K562 (cell line): Measurements from ENCODE around the gene ADARB2. TPM values are rescaled to one million over a fixed set of nuclear protein-coding genes. Genes with fewer than 3 reads are reported as not detected.

Experiments
- ATAC-seq: fragments of 200-7000 bp; cut with Tn5 transposase; 3 replicates; pipeline ENCODE4 v1.9.1; 2020; ENCODE audit warnings: moderate library complexity
- BruUV-seq: library from RNA; stranded (reverse); fragments of 400-500 nt; replicated peaks from 2 replicates; lab custom pipeline; 2021; lab: Mats Ljungman, UMichigan
- CTCF ChIA-PET: fragments of 300-600 bp; formaldehyde crosslinking; extraction: SDS; loops from one replicate; lab custom pipeline; 2021; ENCODE audit warnings: low intra/inter-chr PET ratio; lab: Yijun Ruan, JAX
- POLR2A ChIA-PET: fragments of 300-600, 350-650 bp; sonication (Branson Sonifier 250); formaldehyde crosslinking; extraction: SDS; loops from one replicate; lab custom pipeline; 2021; ENCODE audit warnings: antibody characterized with exemption, inconsistent platforms; lab: Yijun Ruan, JAX
- DNase-seq, 4 experiments: peaks; one replicate each; pipeline versions ENCODE4 v3.0.0 to v3.0.0-alpha.2; 2011 to 2018; ENCODE audit warnings: low spot score in 3 of 4, mixed read lengths in 3 of 4; ENCODE audit errors: extremely low read depth in 1 of 4
- FAIRE-seq: peaks from 2 replicates; lab custom pipeline; 2011; peaks lifted over from hg19 to GRCh38; lab: Jason Lieb, UNC
- H2AFZ ChIP-seq: 2 replicates; pipeline ENCODE4 v1.6.0; 2011; ENCODE audit warnings: low read depth, low read length, control low read depth, inconsistent platforms
- H3K27ac ChIP-seq: fragments of 200-600 bp; 3 replicates; pipeline ENCODE4 v1.8.0; 2011; ENCODE audit warnings: low read depth, mild to moderate bottlenecking, control low read depth, inconsistent platforms, low read length, moderate library complexity, mixed read lengths; ENCODE audit errors: extremely low read depth
- H3K27me3 ChIP-seq, 2 experiments: fragments of 300-600 bp in 1 of 2; 2 replicates in 1 of 2; 3 replicates in 1 of 2; pipeline versions ENCODE4 v1.6.0 to v1.8.0; 2011; ENCODE audit warnings: inconsistent platforms in 2 of 2, low read length in 2 of 2, mild to moderate bottlenecking in 1 of 2, mixed read lengths in 1 of 2, moderate library complexity in 1 of 2; ENCODE audit not compliant: control insufficient read depth in 2 of 2, insufficient read depth in 2 of 2
- H3K36me3 ChIP-seq: fragments of 300-600 bp; 3 replicates; pipeline ENCODE4 v1.8.0; 2011; ENCODE audit warnings: mild to moderate bottlenecking, low read length, inconsistent platforms; ENCODE audit not compliant: control insufficient read depth, insufficient read depth
- H3K4me1 ChIP-seq, 2 experiments: fragments of 200-600 bp in 1 of 2; replicated peaks in 1 of 2; 2 replicates in 1 of 2; 3 replicates in 1 of 2; pipeline versions ENCODE4 v1.5.1 to v1.8.0; 2011; ENCODE audit warnings: inconsistent platforms in 2 of 2, low read length in 2 of 2, mild to moderate bottlenecking in 1 of 2, mixed read lengths in 1 of 2, moderate library complexity in 1 of 2; ENCODE audit not compliant: control insufficient read depth in 2 of 2, insufficient read depth in 2 of 2
- H3K4me2 ChIP-seq: 2 replicates; pipeline ENCODE4 v1.6.1; 2011; ENCODE audit warnings: low read length, control low read depth, inconsistent platforms, mixed read lengths; ENCODE audit not compliant: insufficient read depth
- H3K4me3 ChIP-seq: fragments of 200-600 bp; sonication (generic), shearing (Covaris generic); 2 replicates; pipeline ENCODE4 v1.5.1; 2016; ENCODE audit warnings: control low read depth, inconsistent platforms
- H3K79me2 ChIP-seq: fragments of 200-600 bp; 3 replicates; pipeline ENCODE4 v1.8.0; 2011; ENCODE audit warnings: low read length, inconsistent platforms; ENCODE audit not compliant: control insufficient read depth, insufficient read depth
- H3K9ac ChIP-seq, 2 experiments: 2 replicates each; pipeline versions ENCODE4 v1.6.0 to v1.6.1; 2011; ENCODE audit warnings: low read depth in 2 of 2, low read length in 2 of 2, control low read depth in 1 of 2, inconsistent platforms in 1 of 2, mild to moderate bottlenecking in 1 of 2, mixed read lengths in 1 of 2; ENCODE audit not compliant: insufficient read depth in 1 of 2
- H3K9me1 ChIP-seq: one replicate; pipeline ENCODE4 v1.6.0; 2011; ENCODE audit warnings: inconsistent platforms, mild to moderate bottlenecking, low read length, moderate library complexity; ENCODE audit not compliant: control insufficient read depth, insufficient read depth
- H3K9me3 ChIP-seq: replicated peaks from 2 replicates; pipeline ENCODE4 v1.5.1; 2011; ENCODE audit warnings: low read depth, low read length, inconsistent platforms; ENCODE audit not compliant: control insufficient read depth, insufficient read depth
- H4K20me1 ChIP-seq: replicated peaks from 2 replicates; pipeline ENCODE4 v1.6.1; 2011; ENCODE audit warnings: low read length, inconsistent platforms, mixed read lengths; ENCODE audit not compliant: control insufficient read depth, insufficient read depth
- ARID3B ChIP-seq: fragments of 250-450 bp; sonication (Bioruptor Pico); IDR thresholded peaks from 2 replicates; pipeline ENCODE4 v1.4.0; 2020; ENCODE audit warnings: borderline replicate concordance
- CBX5 ChIP-seq: IDR thresholded peaks from 2 replicates; pipeline ENCODE4 v1.6.1; 2014; ENCODE audit warnings: low read depth, borderline replicate concordance
- CHD1 ChIP-seq: fragments of 200-600 bp; sonication (generic); IDR thresholded peaks from one replicate; pipeline ENCODE4 v1.6.1; 2012; ENCODE audit warnings: mild to moderate bottlenecking, moderate library complexity, low read length, inconsistent platforms
- DDX20 ChIP-seq: fragments of 450-650 bp; IDR thresholded peaks from 2 replicates; pipeline ENCODE4 v1.6.1; 2016; ENCODE audit warnings: missing genetic modification characterization, low read depth, mild to moderate bottlenecking, missing compliant biosample characterization, moderate library complexity
- ID3 ChIP-seq, 2 experiments: fragments of 250-450 bp in 1 of 2; fragments of 450-650 bp in 1 of 2; sonication (Bioruptor Pico) in 1 of 2; IDR thresholded peaks; 2 replicates each; pipeline versions ENCODE4 v1.6.1 to v1.8.0; 2016 to 2021; ENCODE audit warnings: mild to moderate bottlenecking in 2 of 2, moderate library complexity in 2 of 2, missing compliant biosample characterization in 1 of 2, missing genetic modification characterization in 1 of 2
- KAT2B ChIP-seq: IDR thresholded peaks from one replicate; pipeline ENCODE4 v1.6.1; 2012; ENCODE audit warnings: low read depth, mild to moderate bottlenecking, control low read depth, inconsistent platforms, low read length, moderate library complexity
- KDM2B ChIP-seq: fragments of 250-450 bp; sonication (Bioruptor Pico); IDR thresholded peaks from 2 replicates; pipeline ENCODE4 v1.8.0; 2021; ENCODE audit warnings: mild to moderate bottlenecking, moderate library complexity
- KLF10 ChIP-seq: fragments of 250-450 bp; sonication (Bioruptor Pico); IDR thresholded peaks from 2 replicates; pipeline ENCODE4 v1.6.1; 2021; ENCODE audit warnings: matching md5 sums
- RFX1 ChIP-seq: fragments of 450-650 bp; IDR thresholded peaks from 2 replicates; pipeline ENCODE4 v1.6.1; 2016; ENCODE audit warnings: mild to moderate bottlenecking, moderate library complexity
- TCF15 ChIP-seq: fragments of 250-450 bp; sonication (Bioruptor Pico); IDR thresholded peaks from 2 replicates; pipeline ENCODE4 v1.8.0; 2022; ENCODE audit warnings: moderate library complexity, mild to moderate bottlenecking, inconsistent platforms
- ZNF133 ChIP-seq: fragments of 250-450 bp; sonication (Bioruptor Pico); IDR thresholded peaks from 2 replicates; pipeline ENCODE4 v1.4.0; 2020; ENCODE audit warnings: mild to moderate bottlenecking
- ZNF395 ChIP-seq: fragments of 200-800 bp; sonication (Bioruptor generic); IDR thresholded peaks from 2 replicates; pipeline ENCODE4 v1.6.1; 2017; ENCODE audit warnings: missing genetic modification characterization, missing compliant biosample characterization
- ZNF398 ChIP-seq: fragments of 250-450 bp; sonication (Bioruptor Pico); IDR thresholded peaks from 2 replicates; pipeline ENCODE4 v1.8.0; 2021; ENCODE audit warnings: moderate library complexity, mild to moderate bottlenecking, inconsistent platforms
- ZNF583 ChIP-seq: fragments of 250-450 bp; sonication (Bioruptor Pico); IDR thresholded peaks from 2 replicates; pipeline ENCODE4 v1.4.0; 2020
- whole genome bisulfite sequencing: fragments of 100-300 bp; shearing (Covaris generic); methylation state at CpG from one replicate; pipeline ENCODE4 v1.1.6; 2016; ENCODE audit warnings: low coverage, mixed read lengths; ENCODE audit not compliant: insufficient coverage; ENCODE audit errors: missing lambda C conversion rate; 5-methylcytosine and 5-hydroxymethylcytosine counted together
- in situ Hi-C: fragments of 300-500 bp; cut with MboI; formaldehyde crosslinking; loops from 4 replicates; pipeline ENCODE4 v1.15.0; 2018; ENCODE audit warnings: inconsistent platforms, mixed read lengths
- intact Hi-C: fragments of 100-400 bp; cut with micrococcal nuclease; formaldehyde crosslinking; loops from 2 replicates; pipeline ENCODE4 v1.14.2; 2022
- polyA plus RNA-seq, 8 experiments: library from polyadenylated mRNA; depleted of rRNA in 4 of 8; stranded (reverse) in 5 of 8; unstranded in 3 of 8; fragments of >200 nt; fragmentation: Nextera tagmentation in 2 of 8; fragmentation: Illumina TruSeq in 1 of 8; extraction: Ambion mirVana in 2 of 8; extraction: Trizol in 1 of 8; gene quantifications; 2 replicates each; pipeline versions ENCODE4 v1.2.1 to v1.2.3, GENCODE V29; 2011 to 2014; ENCODE audit warnings: inconsistent platforms in 1 of 8, missing spikeins in 1 of 8
- total RNA-seq, 7 experiments: library from RNA; depleted of rRNA in 6 of 7; stranded (reverse); fragments of >200 nt in 6 of 7; fragmentation: Illumina TruSeq in 2 of 7; extraction: Trizol in 2 of 7; gene quantifications; 2 replicates each; pipeline versions ENCODE4 v1.2.1 to v1.2.3, GENCODE V29; 2011 to 2021; ENCODE audit warnings: low replicate concordance in 1 of 7

ADARB2 gene
- total and polyA plus RNA-seq, 9 of the 15 experiments (the other 6 are each of a cell fraction or from before 2014, with no cell fraction given), result not detected

GRCh38 chr10:1545524-1545923, 191.8 kb downstream of the ADARB2 start:
- in situ Hi-C loops (no loop called here), intact Hi-C loops (no loop called here)
- H3K27ac ChIP-seq, result no peak overlapping the region
- ChIA-PET POLR2A (interaction anchor here (0.6 kb wide), 2 partner anchors 314 to 546 kb away, joined by 3 read pairs; no protein-coding TSS in a partner anchor), CTCF (no interaction called here)
- peaks cover 17 to 48% of the 10 kb centered on the region in 2 experiments; a peak in 4 of 5 replicates for H3K27me3 ChIP-seq
- H4K20me1 ChIP-seq, result no peaks in the 10 kb centered on the region; the same call in 1 of the 2 replicates
- no peaks in the 10 kb centered on the region for H3K4me1 ChIP-seq
- H3K36me3 ChIP-seq, result no peaks in the 10 kb centered on the region
- FAIRE-seq (no peak), DNase-seq (no peak), ATAC-seq (no peak)
- H3K4me2 ChIP-seq, result no peak overlapping the region
- H3K9ac ChIP-seq, result no peak overlapping the region
- no peak overlapping the region for H3K4me3 ChIP-seq
- no peaks in the 10 kb centered on the region for H3K79me2 ChIP-seq
- no peaks in the 10 kb centered on the region for H3K9me1 ChIP-seq
- BruUV-seq, result no TSS peak
- whole genome bisulfite sequencing, result 3% methylated on average over 6 of the region's 7 CpGs
- no peaks in the 10 kb centered on the region for H3K9me3 ChIP-seq
- no peak overlapping the region for H2AFZ ChIP-seq
- TF ChIP-seq RFX1 (no peak), TCF15 (CRISPR knock-in tag) (no peak), ZNF395 (CRISPR knock-in tag) (no peak), ARID3B (CRISPR knock-in tag) (no peak), ZNF133 (CRISPR knock-in tag) (no peak), ZNF583 (no peak), CBX5 (no peak), KLF10 (CRISPR knock-in tag) (no peak), ZNF398 (CRISPR knock-in tag) (no peak), ID3 (CRISPR knock-in tag; IDR thresholded peaks at IDR 0.05) (no peak), ID3 (tag; IDR thresholded peaks at IDR 0.05) (no peak), CHD1 (no peak), DDX20 (tag) (no peak), KAT2B (no peak), KDM2B (CRISPR knock-in tag) (no peak)
